Kidney epithelial cell (primary cell): ENCODE measurements around the gene HES2. TPM values are rescaled to one million over a fixed set of nuclear protein-coding genes. Genes with fewer than 3 reads are reported as not detected.

Experiments
- DNase-seq: peaks from one replicate; pipeline ENCODE4 v3.0.0-alpha.2; 2010; ENCODE audit warnings: low read depth
- H3K27me3 ChIP-seq: 2 replicates; pipeline ENCODE4 v1.6.0; 2011; ENCODE audit warnings: low read length; ENCODE audit not compliant: control insufficient read depth, insufficient read depth
- H3K36me3 ChIP-seq: 2 replicates; pipeline ENCODE4 v1.5.1; 2011; ENCODE audit warnings: low read length; ENCODE audit not compliant: control insufficient read depth, insufficient read depth
- H3K4me3 ChIP-seq: 2 replicates; pipeline ENCODE4 v1.5.1; 2011; ENCODE audit warnings: low read depth, mild to moderate bottlenecking, control low read depth, low read length
- CTCF ChIP-seq: IDR thresholded peaks from 2 replicates; pipeline ENCODE4 v1.5.1; 2011; ENCODE audit warnings: mild to moderate bottlenecking, moderate library complexity, low read length, control low read depth, inconsistent platforms; ENCODE audit not compliant: insufficient read depth, poor library complexity, severe bottlenecking
- total RNA-seq: library from RNA; depleted of rRNA; stranded (reverse); fragments of >200 nt; gene quantifications from 2 replicates; pipeline ENCODE4 v1.2.3, GENCODE V29; 2015

HES2 gene
- total RNA-seq, 1 donor from 2014 or later = 15.9 TPM

- DNase-seq = no peak
- H3K36me3 ChIP-seq = peaks cover 7% of the 10 kb centered on the region
- no peak for TF ChIP-seq CTCF
These were observed 46.3 kb upstream of the HES2 start, which contains the start of gene TNFRSF25 for GRCh38 chr1:6466023-6466422. TSS of gene TNFRSF25 (minus strand) at chr1:6466173. CDS start at chr1:6466107, 66 bp downstream.

GRCh38 chr1:6465461-6466005 is 45.8 kb upstream of the HES2 start:
- no peak for TF ChIP-seq CTCF

More at GRCh38 chr1:6466023-6466422, 46.3 kb upstream of the HES2 start, which contains the start of gene TNFRSF25:
- Histone ChIP-seq H3K4me3 (no peak within 1 kb of the TSS), H3K27me3 (peaks cover 3% of the 10 kb centered on the region)

GRCh38 chr1:6464915-6465314 is 45.2 kb upstream of the HES2 start:
- Histone ChIP-seq H3K4me3 (no peak overlapping the region), H3K27me3 (peaks cover 8% of the 10 kb centered on the region), H3K36me3 (peaks cover 5% of the 10 kb centered on the region)
- DNase-seq = no peak
- TF ChIP-seq CTCF = no peak

More at GRCh38 chr1:6465461-6466005, 45.8 kb upstream of the HES2 start:
- H3K27me3 ChIP-seq = peaks cover 6% of the 10 kb centered on the region
- no peak overlapping the region for H3K4me3 ChIP-seq
- no peak for DNase-seq
- peaks cover 7% of the 10 kb centered on the region for H3K36me3 ChIP-seq

GRCh38 chr1:6464514-6464836 is 44.8 kb upstream of the HES2 start:
- no peak for DNase-seq
- peaks cover 8% of the 10 kb centered on the region for H3K27me3 ChIP-seq

GRCh38 chr1:6463120-6463412 is 43.3 kb upstream of the HES2 start:
- Histone ChIP-seq H3K4me3 (no peak overlapping the region), H3K27me3 (peaks cover 8% of the 10 kb centered on the region), H3K36me3 (peaks cover 1% of the 10 kb centered on the region)
- TF ChIP-seq CTCF = no peak
- DNase-seq = no peak

More at GRCh38 chr1:6464514-6464836, 44.8 kb upstream of the HES2 start:
- TF ChIP-seq CTCF = no peak
- no peak overlapping the region for H3K4me3 ChIP-seq
- H3K36me3 ChIP-seq = peaks cover 4% of the 10 kb centered on the region

GRCh38 chr1:6462412-6463119 is 42.8 kb upstream of the HES2 start:
- no peak for DNase-seq
- Histone ChIP-seq H3K4me3 (no peak overlapping the region), H3K27me3 (peaks cover 8% of the 10 kb centered on the region), H3K36me3 (peaks cover 1% of the 10 kb centered on the region)
- no peak for TF ChIP-seq CTCF
